Endodermal cell (in vitro differentiated cells): Measurements from ENCODE around the gene CWC27. TPM values are rescaled to one million over a fixed set of nuclear protein-coding genes. Genes with fewer than 3 reads are reported as not detected.

Experiments used
- DNase-seq: peaks from one replicate; pipeline ENCODE4 v3.0.0-alpha.2; 2017
- H3K27ac ChIP-seq: 2 replicates; pipeline ENCODE4 v1.5.1; 2013; ENCODE audit warnings: mild to moderate bottlenecking, low read depth, low read length, moderate library complexity
- H3K27me3 ChIP-seq: 2 replicates; pipeline ENCODE4 v1.6.1; 2013; ENCODE audit warnings: mild to moderate bottlenecking, low read length, moderate library complexity; ENCODE audit not compliant: insufficient read depth, control insufficient read depth, poor library complexity, severe bottlenecking
- H3K36me3 ChIP-seq: 2 replicates; pipeline ENCODE4 v1.7.0; 2013; ENCODE audit warnings: mild to moderate bottlenecking, low read length, moderate library complexity; ENCODE audit not compliant: control insufficient read depth, insufficient read depth
- H3K4me1 ChIP-seq: one replicate; pipeline ENCODE4 v1.7.0; 2013; ENCODE audit warnings: low read length; ENCODE audit not compliant: control insufficient read depth, insufficient read depth
- H3K4me3 ChIP-seq: 2 replicates; pipeline ENCODE4 v1.5.1; 2013; ENCODE audit warnings: mild to moderate bottlenecking, low read length, moderate library complexity
- H3K9ac ChIP-seq: 2 replicates; pipeline ENCODE4 v1.6.1; 2013; ENCODE audit warnings: mild to moderate bottlenecking, low read length, moderate library complexity; ENCODE audit not compliant: poor library complexity, severe bottlenecking; ENCODE audit errors: extremely low read depth
- H3K9me3 ChIP-seq: 2 replicates; pipeline ENCODE4 v1.6.1; 2013; ENCODE audit warnings: mild to moderate bottlenecking, low read length, moderate library complexity; ENCODE audit not compliant: control insufficient read depth
- H3K27ac Mint-ChIP-seq: 2 replicates; pipeline ENCODE4 v1.8.0; 2020; ENCODE audit warnings: mixed read lengths
- H3K27me3 Mint-ChIP-seq: 2 replicates; pipeline ENCODE4 v1.8.0; 2021; ENCODE audit warnings: mild to moderate bottlenecking, mixed read lengths; ENCODE audit not compliant: insufficient read depth
- H3K36me3 Mint-ChIP-seq: 2 replicates; pipeline ENCODE4 v1.8.0; 2020; ENCODE audit warnings: low read depth, mixed read lengths
- H3K4me1 Mint-ChIP-seq: 2 replicates; pipeline ENCODE4 v1.8.0; 2020; ENCODE audit warnings: mixed read lengths
- H3K4me3 Mint-ChIP-seq: 2 replicates; pipeline ENCODE4 v1.8.0; 2020; ENCODE audit warnings: mild to moderate bottlenecking, moderate library complexity, mixed read lengths
- H3K9me3 Mint-ChIP-seq: 2 replicates; pipeline ENCODE4 v1.8.0; 2020; ENCODE audit warnings: mild to moderate bottlenecking, mixed read lengths
- CTCF ChIP-seq: fragments of 200-600 bp; sonication (generic); conservative IDR thresholded peaks from 2 replicates; pipeline ENCODE4 v1.5.0; 2021; ENCODE audit warnings: antibody characterized with exemption, mild to moderate bottlenecking
- WGBS, 2 experiments: methylation state at CpG; one replicate each; pipeline versions ENCODE4 v1.1.5 to v1.1.7; 2013; ENCODE audit warnings: missing lambda C conversion rate in 2 of 2, mixed read lengths in 1 of 2; ENCODE audit not compliant: insufficient coverage in 1 of 2, insufficient read length in 1 of 2; 5-methylcytosine and 5-hydroxymethylcytosine counted together
- total RNA-seq, 2 donors: library from RNA; stranded (reverse); fragmentation: NEBNext Ultra II Directional in 1 of 2; extraction: Animal tissue kit (Norgen Biotek cat#: 25700) in 1 of 2; gene quantifications; 2 replicates in 1 of 2; 3 replicates in 1 of 2; pipeline ENCODE4 v1.2.1, GENCODE V29; 2021

Gene CWC27
- total RNA-seq, 2 donors from 2014 or later: 69.1 to 74.8 TPM

DNA sequence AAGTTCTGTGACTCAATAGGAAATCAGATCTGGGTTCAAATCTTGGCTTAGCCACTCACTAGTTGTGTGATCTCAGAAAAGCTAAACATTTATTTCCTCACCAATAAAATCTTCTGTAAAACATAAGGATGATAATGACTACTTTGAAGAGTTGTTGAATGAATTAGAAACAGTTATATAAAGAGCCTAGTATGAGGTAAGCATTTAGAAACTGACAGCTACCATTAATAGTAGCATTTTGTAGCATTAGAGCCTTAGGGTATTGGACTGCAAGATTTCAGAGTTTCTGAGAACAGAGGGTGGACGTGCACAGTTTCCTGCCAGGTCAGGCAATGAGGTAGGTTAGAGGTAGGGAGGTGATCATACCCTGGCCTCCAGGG lies 293.2 kb downstream of the CWC27 start:
- 93% methylated on average over 1 of the region's 1 CpG; no CpG with 5 or more reads in 1 of the 2 experiments for WGBS, 2 experiments
- Mint-ChIP-seq H3K4me1 (peaks cover 6% of the 10 kb centered on the region), H3K9me3 (peaks cover 12% of the 10 kb centered on the region), H3K36me3 (no peaks in the 10 kb centered on the region), H3K27ac (no peak overlapping the region), H3K4me3 (no peak overlapping the region), H3K27me3 (no peaks in the 10 kb centered on the region)
- Histone ChIP-seq H3K4me3 (no peak overlapping the region), H3K9ac (no peak overlapping the region), H3K36me3 (no peaks in the 10 kb centered on the region), H3K9me3 (peaks cover 13% of the 10 kb centered on the region), H3K27me3 (no peaks in the 10 kb centered on the region), H3K27ac (no peak overlapping the region), H3K4me1 (no peaks in the 10 kb centered on the region)
- no peak for TF ChIP-seq CTCF
- DNase-seq: no peak

GRCh38 chr5:65062469-65063083 lies 293.8 kb downstream of the CWC27 start:
- Histone ChIP-seq H3K9ac (no peak overlapping the region), H3K4me3 (no peak overlapping the region), H3K27me3 (no peaks in the 10 kb centered on the region), H3K9me3 (peaks cover 13% of the 10 kb centered on the region), H3K4me1 (no peaks in the 10 kb centered on the region), H3K27ac (no peak overlapping the region), H3K36me3 (no peaks in the 10 kb centered on the region)
- no peak for DNase-seq
- 68 to 77% methylated on average over 6 of the region's 6 CpGs for whole genome bisulfite sequencing, 2 experiments
- TF ChIP-seq CTCF: no peak
- Mint-ChIP-seq H3K4me3 (no peak overlapping the region), H3K27me3 (no peaks in the 10 kb centered on the region), H3K27ac (no peak overlapping the region), H3K9me3 (peaks cover 12% of the 10 kb centered on the region), H3K4me1 (peaks cover 6% of the 10 kb centered on the region), H3K36me3 (no peaks in the 10 kb centered on the region)

DNA sequence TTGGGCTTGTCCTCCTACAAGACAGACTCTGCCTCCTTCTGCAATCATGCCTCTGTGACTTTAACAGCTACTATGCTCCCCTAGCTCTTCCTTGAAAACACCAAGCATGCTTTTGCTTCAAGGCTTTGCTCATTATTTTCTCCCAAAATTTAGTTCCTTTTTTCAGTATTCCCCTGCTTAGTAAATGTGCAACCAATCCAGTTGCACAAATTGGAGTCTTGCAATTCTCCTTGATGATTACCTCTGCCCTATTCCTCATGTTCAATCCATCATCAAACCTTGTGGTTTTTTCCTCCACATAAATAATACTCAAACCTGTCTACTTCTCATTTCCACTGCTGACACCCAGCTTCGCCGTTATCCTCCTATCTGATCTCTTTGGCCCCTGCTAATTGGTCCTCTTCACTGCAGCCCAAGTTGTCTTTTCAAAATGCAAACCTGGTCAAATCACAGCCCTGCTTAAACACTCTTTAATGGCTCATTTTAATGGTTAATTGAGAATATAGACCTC lies 296.3 kb downstream of the CWC27 start:
- Mint-ChIP-seq H3K36me3 (no peaks in the 10 kb centered on the region), H3K4me1 (peaks cover 11% of the 10 kb centered on the region), H3K27me3 (no peaks in the 10 kb centered on the region), H3K9me3 (peaks cover 2% of the 10 kb centered on the region), H3K27ac (no peak overlapping the region), H3K4me3 (no peak overlapping the region)
- Histone ChIP-seq H3K4me1 (no peaks in the 10 kb centered on the region), H3K36me3 (no peaks in the 10 kb centered on the region), H3K9me3 (peaks cover 5% of the 10 kb centered on the region), H3K27ac (no peak overlapping the region), H3K27me3 (no peaks in the 10 kb centered on the region), H3K4me3 (no peak overlapping the region), H3K9ac (no peak overlapping the region)
- 96 to 100% methylated on average over 2 of the region's 2 CpGs for WGBS, 2 experiments
- no peak for DNase-seq
- no peak for TF ChIP-seq CTCF
